NCI-H2107 treated with DMSO at 0.1 percent for 48 hours (cell line): ENCODE data around the gene FAM181A.

Source experiments
- DNase-seq: peaks from one replicate; lab custom pipeline; 2025; ENCODE audit not compliant: unreplicated experiment; lab: John Stamatoyannopoulos, UW

Gene FAM181A

GRCh38 chr14:93903342-93904184 lies 23.6 kb upstream of the FAM181A start:
- no peak for DNase-seq

- no peak for DNase-seq
Measured at GRCh38 chr14:93905623-93906022, 21.5 kb upstream of the FAM181A start.

- peak; percentile 59 for DNase-seq
Measured at GRCh38 chr14:93906341-93907329, 20.5 kb upstream of the FAM181A start.

- no peak for DNase-seq
Measured at GRCh38 chr14:93909429-93910128, 17.6 kb upstream of the FAM181A start.

- DNase-seq, result no peak
Measured at GRCh38 chr14:93911975-93912615, 15.0 kb upstream of the FAM181A start.

GRCh38 chr14:93912782-93913181 lies 14.4 kb upstream of the FAM181A start:
- no peak for DNase-seq

GRCh38 chr14:93914278-93914677 lies 12.9 kb upstream of the FAM181A start:
- DNase-seq, result no peak

- no peak for DNase-seq
Measured at GRCh38 chr14:93915070-93915705, 12.0 kb upstream of the FAM181A start.

- no peak for DNase-seq
Measured at GRCh38 chr14:93915800-93916199, 11.3 kb upstream of the FAM181A start.

- DNase-seq, result no peak
Measured at GRCh38 chr14:93916498-93916897, 10.6 kb upstream of the FAM181A start.

- DNase-seq, result no peak
Measured at GRCh38 chr14:93917141-93917540, 10.0 kb upstream of the FAM181A start.

- no peak for DNase-seq
Measured at GRCh38 chr14:93921001-93921806, 5.9 kb upstream of the FAM181A start.

GRCh38 chr14:93923626-93924025 lies 3.5 kb upstream of the FAM181A start:
- DNase-seq, result no peak

GRCh38 chr14:93924592-93925355 lies 2.4 kb upstream of the FAM181A start:
- DNase-seq, result no peak

- no peak for DNase-seq
Measured at GRCh38 chr14:93925374-93925895, 1.7 kb upstream of the FAM181A start.

- DNase-seq, result no peak
Measured at GRCh38 chr14:93926245-93926872, 785 bp upstream of the FAM181A start.

- no peak for DNase-seq
Measured at GRCh38 chr14:93927800-93928145, 629 bp downstream of the FAM181A start.
